SJSA1 (cell line): ENCODE data around the gene SSC4D. TPM values are rescaled to one million over a fixed set of nuclear protein-coding genes. Genes with fewer than 3 reads are reported as not detected.
A peak's percentile ranks its signal among the peaks of the same experiment; 100 is the strongest.
"Not testable (repeated sequence)": the region's sequence is repeated elsewhere in the genome, so short reads cannot be mapped to it uniquely, and the experiment has no call there.

Experiments
- DNase-seq, 2 experiments: peaks; one replicate each; pipeline ENCODE4 v3.0.0-alpha.2; 2015 to 2020; ENCODE audit warnings: low spot score in 2 of 2, low read depth in 1 of 2
- H3K27ac ChIP-seq: fragments of 250-450 bp; sonication (Bioruptor Pico); 2 replicates; pipeline ENCODE4 v1.5.1; 2020; ENCODE audit warnings: mild to moderate bottlenecking, moderate library complexity
- H3K27me3 ChIP-seq: fragments of 250-450 bp; sonication (Bioruptor Pico); replicated peaks from 2 replicates; pipeline ENCODE4 v1.5.1; 2020; ENCODE audit warnings: mild to moderate bottlenecking, moderate library complexity
- H3K36me3 ChIP-seq: fragments of 250-450 bp; sonication (Bioruptor Pico); 2 replicates; pipeline ENCODE4 v1.5.1; 2020; ENCODE audit warnings: mild to moderate bottlenecking
- H3K4me1 ChIP-seq: fragments of 250-450 bp; sonication (Bioruptor Pico); replicated peaks from 2 replicates; pipeline ENCODE4 v1.6.1; 2021; ENCODE audit warnings: mild to moderate bottlenecking
- H3K4me3 ChIP-seq: fragments of 250-450 bp; sonication (Bioruptor Pico); 2 replicates; pipeline ENCODE4 v1.5.1; 2020; ENCODE audit warnings: mild to moderate bottlenecking
- H3K9me3 ChIP-seq: fragments of 250-450 bp; sonication (Bioruptor Pico); replicated peaks from 2 replicates; pipeline ENCODE4 v1.5.1; 2020; ENCODE audit warnings: mild to moderate bottlenecking
- total RNA-seq: library from RNA; depleted of rRNA; stranded (reverse); fragments of >200 nt; shearing (Covaris generic); gene quantifications from 2 replicates; pipeline ENCODE4 v1.2.3, GENCODE V29; 2014; rRNA removed

SSC4D gene
- total RNA-seq: 0.34 TPM in 1 of 2 replicates, not detected in the other

DNA sequence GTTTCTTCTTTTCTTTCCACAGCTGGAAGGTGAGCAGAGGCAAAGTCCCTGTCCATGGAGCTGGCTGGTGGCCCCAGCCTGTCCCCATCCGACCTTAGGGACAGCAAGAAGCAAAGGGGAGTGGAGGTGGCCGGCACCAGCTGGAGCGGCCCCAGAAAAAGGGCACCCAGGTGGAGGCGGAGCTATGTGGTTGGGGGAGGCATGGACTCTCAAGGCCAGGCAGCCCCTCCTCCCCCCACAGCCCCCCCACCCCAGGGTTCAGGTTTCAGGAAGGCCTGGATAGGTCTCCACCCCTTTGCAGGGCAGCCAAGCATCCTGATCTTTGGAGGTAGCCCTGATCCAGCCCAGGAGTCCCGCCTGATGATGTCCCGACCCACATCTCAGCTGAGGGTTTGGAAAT is at the start of gene SSC4D:
Gene SSC4D, minus strand, starts transcription at position 161 of the 400 bp plus-strand sequence. CDS start 5,258 bp downstream, outside the sequence.
- no peaks in the 10 kb centered on the region for H3K27me3 ChIP-seq
- no peak for DNase-seq
- no peaks in the 10 kb centered on the region for H3K36me3 ChIP-seq
- no peak within 1 kb of the TSS for H3K4me3 ChIP-seq
- no peaks in the 10 kb centered on the region for H3K4me1 ChIP-seq
- no peak within 1 kb of the TSS for H3K27ac ChIP-seq
- H3K9me3 ChIP-seq: no peaks in the 10 kb centered on the region

DNA sequence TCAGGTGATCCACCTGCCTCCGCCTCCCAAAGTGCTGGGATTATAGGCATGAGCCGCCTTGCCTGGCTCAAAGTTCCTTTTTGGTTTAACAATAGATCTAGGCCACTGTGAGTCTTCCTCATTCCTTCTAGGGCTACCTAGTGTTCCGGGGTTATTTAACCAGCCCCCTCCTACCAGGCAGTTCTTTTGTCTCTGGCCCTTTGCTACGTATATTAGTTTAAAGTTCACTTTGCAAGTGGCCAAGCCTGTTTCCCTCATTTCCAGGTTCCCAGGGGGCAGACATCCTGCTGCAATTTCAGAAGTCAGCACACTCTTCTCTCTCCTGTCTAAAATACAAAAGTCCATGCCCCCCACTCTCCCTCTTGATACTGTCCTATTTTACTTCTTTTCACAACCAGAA is 49.0 kb upstream of the SSC4D start:
- not testable (repeated sequence) for H3K4me3 ChIP-seq, H3K27ac ChIP-seq, H3K9me3 ChIP-seq, H3K36me3 ChIP-seq, DNase-seq, H3K4me1 ChIP-seq, H3K27me3 ChIP-seq

DNA sequence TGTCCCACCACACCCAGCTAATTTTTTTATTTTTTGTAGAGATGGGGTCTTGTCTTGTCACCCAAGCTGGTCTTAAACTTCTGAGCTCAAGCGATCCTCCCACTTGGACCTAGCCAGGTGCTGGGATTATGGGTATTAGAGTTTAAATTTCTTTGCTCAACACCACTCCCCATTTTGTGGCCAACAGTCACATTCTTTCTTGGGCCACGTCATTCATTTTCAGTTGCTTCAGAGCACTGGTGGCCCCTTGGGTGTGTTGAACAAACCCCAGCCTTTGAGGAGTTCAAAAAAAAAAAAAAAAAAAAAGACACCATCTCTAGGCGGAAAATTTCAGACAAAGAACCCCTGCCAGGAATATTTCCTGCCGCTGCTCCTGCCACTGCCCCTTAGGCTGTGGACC is 47.5 kb upstream of the SSC4D start:
- H3K9me3 ChIP-seq, H3K27me3 ChIP-seq, H3K4me3 ChIP-seq, H3K27ac ChIP-seq, DNase-seq, H3K4me1 ChIP-seq, H3K36me3 ChIP-seq: not testable (repeated sequence)

DNA sequence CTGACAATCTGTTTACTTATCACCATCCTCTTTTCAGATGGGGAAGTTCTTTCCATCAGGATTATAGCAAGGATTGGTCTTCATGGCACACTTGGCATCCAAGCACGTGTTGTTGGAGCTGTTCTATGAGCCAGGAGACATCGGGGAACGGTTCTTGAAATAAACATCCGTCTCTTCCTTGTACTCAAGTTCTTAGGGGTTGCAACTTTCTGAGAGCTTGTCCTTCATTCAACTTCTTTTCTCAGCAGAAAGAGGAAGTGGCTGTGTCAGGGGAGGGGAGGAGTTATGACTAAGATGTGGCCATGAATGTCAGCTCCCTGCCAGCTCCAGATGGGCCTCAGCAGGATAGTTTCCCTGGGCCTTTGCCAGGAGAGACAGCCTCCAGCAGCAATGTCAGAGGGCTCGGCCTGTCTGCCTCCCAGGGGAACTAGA is 36.1 kb upstream of the SSC4D start:
- H3K9me3 ChIP-seq, H3K27me3 ChIP-seq, H3K4me1 ChIP-seq, H3K4me3 ChIP-seq, H3K36me3 ChIP-seq: not testable (repeated sequence)
- H3K27ac ChIP-seq: peak overlapping the region; percentile 61; the same call in 1 of the 2 replicates
- peak; percentile 40 to 59 for DNase-seq

DNA sequence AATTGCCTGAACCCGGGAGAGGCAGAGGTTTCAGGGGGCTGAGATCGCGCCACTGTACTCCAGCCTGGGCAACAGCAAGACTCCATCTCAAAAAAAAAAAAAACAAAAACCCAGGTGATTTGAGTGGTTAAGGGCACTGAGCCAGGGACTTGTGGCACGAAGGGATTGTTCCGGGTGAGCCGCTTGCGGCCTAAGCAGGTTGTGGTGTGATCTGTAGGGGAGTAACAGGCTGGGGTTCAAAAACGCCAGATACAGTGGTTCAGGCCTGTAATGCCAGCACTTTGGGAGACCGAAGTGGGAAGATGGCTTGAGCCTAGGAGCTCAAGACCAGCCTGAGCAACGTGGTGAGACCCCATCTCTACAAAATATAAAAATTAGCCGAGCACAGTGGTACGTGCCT is 34.3 kb upstream of the SSC4D start:
- not testable (repeated sequence) for H3K27ac ChIP-seq, H3K27me3 ChIP-seq, H3K9me3 ChIP-seq, H3K36me3 ChIP-seq, DNase-seq, H3K4me3 ChIP-seq, H3K4me1 ChIP-seq

DNA sequence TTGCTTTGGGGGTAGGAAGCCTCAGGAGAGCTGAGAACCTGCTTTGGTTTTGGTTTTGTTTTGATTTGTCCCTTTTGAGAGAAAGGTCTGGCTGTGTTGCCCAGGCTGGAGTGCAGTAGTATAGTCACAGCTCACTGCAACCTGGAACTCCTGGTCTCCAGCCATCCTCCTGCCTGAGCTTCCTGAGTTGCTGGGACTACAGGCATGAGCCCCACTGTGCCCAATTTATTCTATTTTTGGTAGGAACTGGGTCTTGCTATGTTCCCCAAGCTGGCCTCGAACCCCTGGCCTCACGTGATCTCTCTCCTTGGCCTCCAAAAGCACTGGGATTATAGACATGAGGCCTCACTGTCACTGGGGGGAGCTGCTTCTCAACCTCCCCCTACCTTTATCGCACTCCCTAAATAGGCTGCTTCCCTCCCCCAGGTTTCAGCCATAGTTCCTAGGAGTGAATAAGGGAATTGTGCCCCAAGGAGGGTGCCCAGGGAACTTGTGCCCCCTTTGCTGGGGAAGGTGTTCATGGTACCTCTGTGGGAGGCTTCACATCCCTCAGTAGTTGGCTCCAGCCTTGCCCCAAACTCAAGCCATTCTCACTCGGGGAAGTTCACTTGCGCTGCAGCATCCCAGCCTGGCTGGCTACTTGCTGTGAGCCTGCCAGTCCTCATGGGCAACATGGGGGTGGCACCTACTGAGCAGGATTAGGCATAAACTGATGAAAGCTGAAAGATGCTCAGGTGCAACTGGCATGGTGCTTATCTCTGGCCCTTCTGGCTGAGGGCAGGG is 33.4 kb upstream of the SSC4D start:
- H3K27ac ChIP-seq, DNase-seq, H3K36me3 ChIP-seq, H3K9me3 ChIP-seq, H3K4me1 ChIP-seq, H3K27me3 ChIP-seq, H3K4me3 ChIP-seq: not testable (repeated sequence)

DNA sequence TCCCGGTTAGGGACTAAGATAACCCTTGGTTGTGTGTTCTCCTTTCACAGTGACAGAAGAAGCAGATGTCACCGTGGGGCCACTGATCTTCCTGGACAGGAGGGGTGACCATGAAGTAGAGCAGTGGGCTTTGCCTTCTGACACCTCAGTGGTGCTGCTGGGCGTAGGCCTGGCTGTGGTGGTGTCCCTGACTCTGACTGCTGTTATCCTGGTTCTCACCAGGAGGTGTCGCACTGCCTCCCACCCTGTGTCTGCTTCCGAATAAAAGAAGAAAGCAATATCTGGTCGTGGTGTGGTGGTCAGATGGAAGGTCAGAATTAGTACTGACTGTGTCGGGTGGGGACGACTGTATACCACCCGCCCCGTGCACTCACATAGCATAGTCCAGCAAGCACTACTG is 32.3 kb upstream of the SSC4D start:
- not testable (repeated sequence) for H3K36me3 ChIP-seq, H3K27me3 ChIP-seq, H3K4me1 ChIP-seq, DNase-seq, H3K4me3 ChIP-seq, H3K9me3 ChIP-seq, H3K27ac ChIP-seq

DNA sequence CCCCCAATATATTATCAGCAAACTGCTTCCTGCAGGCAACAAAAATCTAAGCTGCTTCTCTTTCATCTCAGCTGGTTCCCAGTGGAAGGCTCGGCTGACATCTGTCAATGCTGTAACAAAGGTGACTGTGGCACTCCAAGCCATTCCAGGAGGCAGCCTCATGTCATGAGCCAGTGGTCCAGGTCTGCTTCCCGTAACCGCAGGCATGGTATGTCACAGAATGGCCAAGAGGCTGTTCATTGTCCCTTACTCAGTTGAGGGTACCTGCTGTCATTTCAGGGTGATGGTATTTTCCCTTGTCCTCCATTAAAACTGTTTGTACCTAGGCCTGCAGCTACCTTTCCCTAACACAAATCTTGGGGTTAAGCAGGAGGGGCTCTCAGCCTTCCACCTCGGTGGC is 30.9 kb upstream of the SSC4D start:
- H3K27ac ChIP-seq, H3K9me3 ChIP-seq, H3K4me1 ChIP-seq, DNase-seq, H3K4me3 ChIP-seq, H3K36me3 ChIP-seq, H3K27me3 ChIP-seq: not testable (repeated sequence)

DNA sequence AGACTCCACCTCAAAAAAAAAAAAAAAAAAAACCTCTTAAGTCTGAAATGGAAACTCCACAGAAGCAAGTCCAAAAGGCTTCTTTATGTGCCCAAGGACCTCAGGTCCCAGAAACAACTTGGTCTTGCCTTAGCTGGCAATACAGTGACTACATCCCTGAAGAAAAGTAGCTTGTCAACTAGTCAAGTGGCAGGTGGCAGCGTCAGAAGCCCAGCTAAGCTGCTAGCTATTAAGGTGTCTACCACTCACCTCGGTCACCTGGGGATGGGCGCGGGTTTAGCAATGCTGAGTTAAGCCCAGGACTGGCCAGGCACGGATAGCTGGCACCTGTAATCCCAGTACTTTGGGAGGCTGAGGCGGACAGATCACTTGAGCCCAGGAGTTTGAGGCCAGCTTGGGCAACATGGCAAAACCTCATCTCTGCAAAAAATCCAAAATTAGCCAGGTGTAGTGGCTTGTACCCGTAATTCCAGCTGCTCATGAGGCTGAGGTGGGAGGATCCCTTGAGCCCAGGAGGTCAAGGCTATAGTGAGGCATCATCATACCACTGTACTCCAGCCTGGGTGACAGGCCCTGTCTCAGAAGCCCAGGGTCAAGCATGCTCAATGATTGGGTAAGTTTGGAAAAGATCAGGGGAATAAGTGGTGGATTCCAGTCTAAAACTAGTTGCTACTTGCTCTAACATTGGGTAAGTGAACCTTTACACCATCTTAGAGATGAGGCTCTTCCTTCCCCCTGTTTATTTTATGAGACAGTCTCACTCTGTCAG is 29.8 kb upstream of the SSC4D start:
- not testable (repeated sequence) for H3K4me1 ChIP-seq, H3K27ac ChIP-seq, H3K4me3 ChIP-seq, H3K27me3 ChIP-seq, H3K36me3 ChIP-seq, H3K9me3 ChIP-seq, DNase-seq

DNA sequence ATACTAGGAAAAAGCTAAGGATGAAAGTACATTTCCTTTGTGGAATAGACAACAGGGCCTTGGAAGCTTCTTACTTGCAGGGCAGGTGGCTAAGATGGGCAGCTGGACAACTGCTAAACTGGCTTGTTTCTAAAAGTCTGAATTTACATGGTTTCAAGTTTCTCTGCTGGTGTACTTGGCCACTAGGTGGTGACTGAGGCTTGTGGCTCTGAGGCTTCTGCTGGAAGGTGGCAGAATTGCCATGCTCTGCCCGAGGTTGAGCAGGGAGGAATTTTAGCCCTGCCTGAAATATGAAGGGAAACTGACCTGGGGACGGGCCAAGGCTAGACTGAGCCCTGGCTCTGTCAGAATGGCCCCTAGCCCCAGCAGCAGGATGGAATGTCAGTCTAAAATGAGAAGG is 28.4 kb upstream of the SSC4D start:
- H3K9me3 ChIP-seq, H3K27me3 ChIP-seq, H3K4me3 ChIP-seq, H3K36me3 ChIP-seq, H3K4me1 ChIP-seq, H3K27ac ChIP-seq: not testable (repeated sequence)
- DNase-seq: peak; percentile 62 to 86

DNA sequence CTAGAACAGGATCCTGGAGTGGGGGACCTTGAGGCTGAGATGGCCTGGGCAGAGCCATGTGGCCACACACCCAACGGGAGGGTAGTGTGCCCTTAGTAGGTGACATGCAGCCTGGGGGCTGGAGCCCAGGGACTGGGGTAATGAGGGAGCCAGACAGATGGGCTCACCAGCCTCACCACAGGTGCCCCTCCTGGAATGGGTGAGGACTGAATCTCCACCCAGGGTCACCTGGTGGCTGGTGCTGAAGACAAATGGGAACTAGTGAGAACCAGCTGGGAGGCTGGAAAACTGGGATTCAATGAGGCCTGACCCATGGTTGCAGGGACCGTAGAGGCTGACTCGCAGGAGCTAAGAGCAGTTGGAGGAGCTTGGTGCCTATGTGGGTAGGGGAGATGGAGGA is 21.3 kb upstream of the SSC4D start:
- Histone ChIP-seq H3K36me3 (no peaks in the 10 kb centered on the region), H3K9me3 (no peaks in the 10 kb centered on the region), H3K4me1 (no peaks in the 10 kb centered on the region), H3K27me3 (no peaks in the 10 kb centered on the region), H3K4me3 (no peak overlapping the region), H3K27ac (no peak overlapping the region)
- peak in 1 of 2 experiments; percentile 32 for DNase-seq

DNA sequence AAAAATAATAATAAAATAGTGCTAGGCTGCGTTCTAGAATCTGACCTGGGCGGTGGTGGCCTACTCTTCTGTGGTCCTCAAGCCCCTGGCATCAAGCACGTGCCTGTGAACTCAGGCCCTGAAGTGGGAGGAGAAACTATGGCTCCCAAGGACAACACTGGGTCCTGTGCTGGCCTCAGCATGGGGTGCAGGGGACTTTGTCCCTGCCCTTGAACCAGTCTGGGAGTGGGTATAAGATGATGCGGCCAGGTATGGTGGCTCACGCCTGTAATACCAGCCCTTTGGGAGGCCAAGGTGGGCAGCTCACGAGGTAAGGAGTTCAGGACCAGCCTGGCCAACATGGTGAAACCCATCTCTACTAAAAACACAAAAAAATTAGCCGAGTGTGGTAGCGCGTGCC is 20.7 kb upstream of the SSC4D start:
- DNase-seq: peak in 1 of 2 experiments; percentile 25
- no peaks in the 10 kb centered on the region for H3K27me3 ChIP-seq
- H3K4me1 ChIP-seq: no peaks in the 10 kb centered on the region
- no peaks in the 10 kb centered on the region for H3K9me3 ChIP-seq
- H3K27ac ChIP-seq: no peak overlapping the region
- no peak overlapping the region for H3K4me3 ChIP-seq
- no peaks in the 10 kb centered on the region for H3K36me3 ChIP-seq

DNA sequence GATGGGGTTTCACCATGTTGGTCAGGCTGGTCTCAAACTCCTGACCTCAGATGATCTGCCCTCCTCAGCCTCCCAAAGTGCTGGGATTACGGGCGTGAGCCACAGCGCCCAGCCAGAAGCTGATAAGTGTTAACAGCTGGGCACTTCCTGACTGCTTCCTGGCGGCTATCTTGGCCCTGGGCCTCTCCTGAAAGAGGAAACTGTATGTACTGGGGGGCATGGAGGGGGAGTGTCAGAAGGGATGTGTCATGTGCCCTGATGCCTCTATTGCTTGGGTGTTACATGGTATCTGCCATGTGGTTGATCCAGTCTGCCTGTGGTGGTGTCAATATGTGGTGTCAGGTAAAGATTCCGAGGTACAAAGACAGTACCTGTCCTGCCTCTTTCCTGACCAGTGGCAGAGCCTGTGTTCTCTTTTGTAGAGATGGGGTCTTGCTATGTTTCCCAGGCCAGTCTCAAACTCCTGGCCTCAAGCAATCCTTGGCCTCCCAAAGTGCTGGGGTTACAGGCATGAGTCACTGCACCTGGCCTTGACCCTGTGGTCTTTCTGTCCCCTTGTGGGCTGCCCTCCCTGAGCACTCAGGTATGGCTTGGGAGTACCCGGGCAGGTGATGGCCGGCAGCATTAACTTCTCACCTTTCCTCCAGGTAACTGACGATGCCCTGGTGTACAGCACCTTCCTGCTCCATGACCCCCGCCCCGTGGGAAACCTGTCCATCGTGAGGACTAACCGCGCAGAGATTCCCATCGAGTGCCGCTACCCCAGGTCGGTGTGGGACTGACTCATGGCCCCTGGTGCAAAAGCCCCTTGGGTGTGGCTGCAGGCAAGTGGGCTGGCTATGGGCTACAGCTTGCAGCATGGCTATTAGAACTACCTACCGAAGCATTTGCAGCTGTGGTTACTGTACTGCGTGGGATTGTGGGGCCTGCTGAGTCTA is 19.6 kb upstream of the SSC4D start:
- H3K9me3 ChIP-seq: no peaks in the 10 kb centered on the region
- H3K27me3 ChIP-seq: no peaks in the 10 kb centered on the region
- no peaks in the 10 kb centered on the region for H3K36me3 ChIP-seq
- H3K4me1 ChIP-seq: peaks cover 6% of the 10 kb centered on the region
- peak in 1 of 2 experiments; percentile 37 for DNase-seq
- no peak overlapping the region for H3K27ac ChIP-seq
- H3K4me3 ChIP-seq: no peak overlapping the region
